Nephron (organoid): Measurements from ENCODE around the gene COMP.

Experiments used
- H3K27ac Mint-ChIP-seq, 3 experiments: 2 replicates each; pipeline ENCODE4 v1.8.0; 2020; ENCODE audit warnings: mixed read lengths in 3 of 3, mild to moderate bottlenecking in 2 of 3, moderate library complexity in 1 of 3
- H3K27me3 Mint-ChIP-seq: 2 replicates; pipeline ENCODE4 v1.8.0; 2021; ENCODE audit warnings: low read depth, mild to moderate bottlenecking, moderate library complexity, mixed read lengths
- H3K36me3 Mint-ChIP-seq: 2 replicates; pipeline ENCODE4 v1.8.0; 2020; ENCODE audit warnings: low read depth, mixed read lengths
- H3K4me1 Mint-ChIP-seq: 2 replicates; pipeline ENCODE4 v1.8.0; 2020; ENCODE audit warnings: mixed read lengths
- H3K4me3 Mint-ChIP-seq, 3 experiments: 2 replicates each; pipeline ENCODE4 v1.8.0; 2020; ENCODE audit warnings: mild to moderate bottlenecking in 3 of 3, mixed read lengths in 3 of 3, moderate library complexity in 2 of 3
- H3K9me3 Mint-ChIP-seq: 2 replicates; pipeline ENCODE4 v1.8.0; 2020; ENCODE audit warnings: mixed read lengths
- TF ChIP-seq, protein P1 (sequence below), 3 experiments: fragments of 200-600 bp; sonication (generic); IDR thresholded peaks; one replicate each; pipeline ENCODE4 v1.5.0; 2021; ENCODE audit warnings: antibody characterized with exemption in 3 of 3; ENCODE audit not compliant: unreplicated experiment in 3 of 3

Gene COMP

DNA sequence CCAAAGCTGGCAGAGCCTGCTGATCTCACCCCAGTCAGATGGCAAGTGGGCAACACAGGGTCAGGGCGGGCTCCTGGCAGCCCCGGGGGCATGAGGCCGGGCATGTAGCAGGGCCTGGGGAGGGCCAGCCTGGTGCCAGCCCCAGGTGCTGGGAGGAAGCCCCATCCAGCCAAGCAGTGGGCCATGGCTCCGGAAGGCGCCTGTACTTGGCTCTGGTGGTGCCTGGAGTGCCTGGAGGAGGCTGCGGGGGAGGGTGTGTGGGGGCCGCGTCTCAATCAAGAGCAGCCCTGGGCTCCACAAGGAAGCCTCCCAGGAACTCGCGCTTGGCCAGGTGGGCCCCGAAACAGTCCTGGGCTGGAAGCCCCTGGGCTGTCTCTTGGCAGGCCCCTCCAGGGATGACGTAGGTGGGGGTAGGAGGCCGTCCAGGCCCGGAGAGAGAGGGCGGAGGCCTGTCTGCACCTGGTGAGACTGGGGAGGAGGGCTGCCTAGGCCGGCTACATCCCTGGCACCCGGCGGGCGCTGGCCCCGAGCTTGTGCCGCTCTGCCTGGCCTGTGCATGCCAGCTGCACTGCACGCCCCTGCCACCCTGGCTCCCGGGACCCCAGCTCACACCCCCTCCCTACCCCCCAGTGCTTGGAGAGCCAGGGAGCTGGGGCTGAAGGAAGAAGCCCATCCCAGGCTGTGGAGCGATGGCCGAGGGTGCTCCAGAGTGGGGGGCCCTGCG lies 45.9 kb downstream of the COMP start:
- no peak overlapping the region for H3K4me3 Mint-ChIP-seq
- no peaks in the 10 kb centered on the region for H3K9me3 Mint-ChIP-seq
- TF ChIP-seq, protein P1, sequence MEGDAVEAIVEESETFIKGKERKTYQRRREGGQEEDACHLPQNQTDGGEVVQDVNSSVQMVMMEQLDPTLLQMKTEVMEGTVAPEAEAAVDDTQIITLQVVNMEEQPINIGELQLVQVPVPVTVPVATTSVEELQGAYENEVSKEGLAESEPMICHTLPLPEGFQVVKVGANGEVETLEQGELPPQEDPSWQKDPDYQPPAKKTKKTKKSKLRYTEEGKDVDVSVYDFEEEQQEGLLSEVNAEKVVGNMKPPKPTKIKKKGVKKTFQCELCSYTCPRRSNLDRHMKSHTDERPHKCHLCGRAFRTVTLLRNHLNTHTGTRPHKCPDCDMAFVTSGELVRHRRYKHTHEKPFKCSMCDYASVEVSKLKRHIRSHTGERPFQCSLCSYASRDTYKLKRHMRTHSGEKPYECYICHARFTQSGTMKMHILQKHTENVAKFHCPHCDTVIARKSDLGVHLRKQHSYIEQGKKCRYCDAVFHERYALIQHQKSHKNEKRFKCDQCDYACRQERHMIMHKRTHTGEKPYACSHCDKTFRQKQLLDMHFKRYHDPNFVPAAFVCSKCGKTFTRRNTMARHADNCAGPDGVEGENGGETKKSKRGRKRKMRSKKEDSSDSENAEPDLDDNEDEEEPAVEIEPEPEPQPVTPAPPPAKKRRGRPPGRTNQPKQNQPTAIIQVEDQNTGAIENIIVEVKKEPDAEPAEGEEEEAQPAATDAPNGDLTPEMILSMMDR (IDR thresholded peaks at IDR 0.05; ENCODE audit: unreplicated experiment in 3 of 3), result no peak
- no peaks in the 10 kb centered on the region for H3K27me3 Mint-ChIP-seq
- H3K36me3 Mint-ChIP-seq, result peaks cover 3% of the 10 kb centered on the region
- peak overlapping the region; percentile 48 to 69 (median 50) for H3K27ac Mint-ChIP-seq
- H3K4me1 Mint-ChIP-seq, result peaks cover 33% of the 10 kb centered on the region

DNA sequence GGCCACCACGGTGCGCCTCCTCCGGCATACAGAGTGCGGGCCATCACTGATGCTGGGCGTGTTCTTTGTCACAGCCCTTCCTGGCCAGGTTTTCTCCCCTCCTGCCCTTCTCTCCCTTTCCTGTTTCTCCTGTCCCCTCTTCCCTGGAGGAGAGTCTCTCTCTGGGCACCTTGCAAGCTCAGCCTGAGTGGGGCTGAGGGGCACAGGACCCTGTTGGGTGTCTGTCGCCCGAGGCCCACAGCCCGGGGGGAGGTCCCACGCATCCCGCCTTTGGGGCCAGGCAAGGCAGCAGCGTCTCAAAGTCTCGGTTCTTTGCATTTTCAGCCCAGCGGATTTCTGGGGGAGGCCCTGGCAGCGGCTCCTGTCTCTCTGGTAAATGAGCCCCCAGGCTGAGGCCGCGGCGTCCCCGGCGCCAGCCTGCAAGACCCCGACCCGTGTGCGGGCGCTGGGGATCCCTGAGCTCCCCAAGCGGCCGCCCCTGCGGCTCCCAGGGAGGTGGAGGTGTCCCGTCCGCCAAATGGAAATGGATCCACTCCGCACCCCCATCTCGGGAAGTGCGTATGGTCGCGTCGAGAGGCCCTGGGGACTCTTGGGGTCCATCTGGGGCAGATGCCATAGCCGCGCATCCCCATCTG lies 47.2 kb downstream of the COMP start:
- TF ChIP-seq, protein P1 (IDR thresholded peaks at IDR 0.05; ENCODE audit: unreplicated experiment in 3 of 3), result no peak

DNA sequence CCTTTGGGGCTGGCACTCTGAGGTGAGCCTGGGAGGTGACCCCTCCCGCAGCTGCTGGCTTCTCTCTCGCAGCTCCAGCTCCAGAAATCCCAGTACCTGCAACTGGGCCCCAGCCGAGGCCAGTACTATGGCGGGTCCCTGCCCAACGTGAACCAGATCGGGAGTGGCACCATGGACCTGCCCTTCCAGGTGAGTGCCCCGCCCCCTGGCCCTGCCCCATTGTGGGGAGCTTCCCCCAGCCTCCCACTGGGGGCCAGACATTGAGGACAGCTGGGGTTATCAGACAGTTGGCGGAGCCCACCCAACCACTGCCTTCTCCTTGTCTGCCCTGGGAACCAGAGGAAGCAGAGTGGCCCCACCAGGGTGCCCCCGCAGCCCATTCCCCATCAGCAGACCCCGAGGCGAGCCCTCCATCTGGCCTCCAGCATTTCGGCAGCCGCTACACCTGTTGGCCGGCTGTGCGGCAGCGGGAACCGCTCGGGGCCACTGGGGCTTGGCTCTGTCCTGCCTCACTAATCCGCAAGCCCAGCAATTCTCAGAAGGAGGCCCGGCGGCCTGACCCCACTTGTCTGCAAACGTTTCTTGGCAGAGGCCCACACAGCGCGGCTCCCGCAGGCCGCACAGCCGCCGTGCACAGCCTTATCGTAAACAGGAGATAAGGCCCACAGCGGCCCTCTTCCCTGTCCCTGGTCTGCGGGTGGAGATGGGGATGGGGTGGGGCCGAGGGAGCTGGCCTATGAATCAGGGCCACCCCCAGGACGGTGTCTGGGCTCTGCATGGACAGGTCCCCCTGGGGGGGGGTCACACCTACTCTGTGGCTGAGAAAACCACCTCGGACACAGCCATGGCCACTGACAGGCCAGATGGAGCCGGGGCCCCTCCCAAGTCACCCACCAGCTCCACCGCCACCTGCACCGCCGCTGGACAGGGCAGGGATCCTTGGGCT lies 48.0 kb downstream of the COMP start:
- Mint-ChIP-seq H3K27ac (peak overlapping the region; percentile 57 to 85 (median 65)), H3K27me3 (peaks cover 4% of the 10 kb centered on the region), H3K4me1 (peaks cover 20% of the 10 kb centered on the region), H3K9me3 (no peaks in the 10 kb centered on the region), H3K36me3 (no peaks in the 10 kb centered on the region), H3K4me3 (peak overlapping the region in 2 of 3 experiments; percentile 32 to 44)
- TF ChIP-seq, protein P1 (IDR thresholded peaks at IDR 0.05; ENCODE audit: unreplicated experiment in 3 of 3), result no peak

More for the DNA sequence above, 47.2 kb downstream of the COMP start:
- Mint-ChIP-seq H3K4me3 (no peak overlapping the region), H3K9me3 (no peaks in the 10 kb centered on the region), H3K27ac (peak overlapping the region in 2 of 3 experiments; percentile 57 to 65), H3K4me1 (peaks cover 26% of the 10 kb centered on the region), H3K27me3 (peaks cover 4% of the 10 kb centered on the region), H3K36me3 (no peaks in the 10 kb centered on the region)

DNA sequence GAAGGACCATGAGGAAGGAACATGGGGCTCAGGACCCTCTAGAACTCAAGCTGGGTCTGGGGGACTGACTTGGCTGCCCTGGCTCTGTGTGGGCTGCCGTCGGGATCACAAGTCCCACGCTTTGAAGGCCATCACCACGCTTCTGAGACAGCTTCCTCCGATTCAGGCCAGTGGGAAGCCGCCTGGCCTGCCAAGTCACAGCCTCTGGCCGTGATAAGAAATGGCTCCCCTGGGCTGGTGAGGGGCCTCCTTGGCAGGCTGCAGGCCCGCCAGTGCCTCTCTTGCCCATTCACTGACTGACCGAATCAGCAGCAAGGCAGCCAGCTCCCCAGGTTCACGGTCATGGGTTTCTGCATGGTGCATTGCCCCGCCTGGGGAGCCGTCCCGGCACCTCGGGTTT lies 48.8 kb downstream of the COMP start:
- Mint-ChIP-seq H3K36me3 (no peaks in the 10 kb centered on the region), H3K4me1 (peaks cover 27% of the 10 kb centered on the region), H3K27me3 (peaks cover 4% of the 10 kb centered on the region), H3K9me3 (no peaks in the 10 kb centered on the region), H3K27ac (no peak overlapping the region), H3K4me3 (no peak overlapping the region)
- TF ChIP-seq, protein P1 (IDR thresholded peaks at IDR 0.05; ENCODE audit: unreplicated experiment in 3 of 3), result no peak

DNA sequence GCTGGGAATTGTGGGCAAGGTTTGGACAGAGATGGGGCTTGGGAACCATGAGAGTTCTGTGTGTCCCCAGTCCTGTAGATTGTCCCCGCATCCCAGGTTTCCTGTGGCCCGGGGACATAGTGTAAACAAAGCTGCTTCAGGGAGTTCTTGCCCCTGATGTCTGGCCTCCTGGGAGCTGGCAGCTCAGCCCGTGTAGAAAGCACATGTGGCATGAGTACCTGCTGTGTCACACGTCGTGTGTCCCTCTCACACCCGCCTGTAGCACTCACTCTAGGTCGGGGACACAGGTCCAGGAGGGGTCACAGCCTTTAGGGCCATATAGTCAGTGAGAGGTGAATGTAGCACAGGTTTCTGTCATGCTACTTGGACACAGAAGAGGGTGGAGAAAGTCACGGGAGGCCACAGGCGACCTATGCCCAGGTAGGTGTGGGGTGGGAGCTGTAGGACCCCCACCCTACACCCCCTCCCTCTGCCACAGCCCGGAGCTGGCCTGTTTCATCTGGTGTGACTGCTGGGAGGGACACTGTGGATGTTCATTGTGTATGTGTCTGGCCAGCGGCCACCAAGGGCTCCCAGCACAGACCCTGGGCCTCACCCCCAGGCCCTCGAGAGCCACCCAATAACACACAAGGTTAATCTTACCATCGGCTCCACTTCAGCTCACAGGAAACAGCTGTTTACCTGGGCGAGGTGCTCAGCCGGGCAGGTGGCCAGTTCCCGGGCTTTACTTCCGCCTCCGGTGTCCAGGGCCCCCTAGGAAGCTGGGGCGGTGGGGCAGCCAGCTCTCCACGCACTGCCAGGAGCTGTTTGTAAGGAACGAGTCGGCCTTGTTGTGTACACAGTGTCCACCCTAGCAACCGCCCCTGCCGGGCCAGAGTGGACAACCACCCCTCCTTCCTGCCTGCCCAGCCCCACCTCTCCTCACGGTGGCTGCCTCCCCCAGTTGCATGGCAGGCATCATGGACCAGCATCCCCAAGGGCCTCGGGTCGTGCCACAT lies 49.7 kb downstream of the COMP start:
- Mint-ChIP-seq H3K4me3 (no peak overlapping the region), H3K4me1 (peaks cover 29% of the 10 kb centered on the region), H3K27ac (peak overlapping the region in 1 of 3 experiments; percentile 78), H3K27me3 (peaks cover 4% of the 10 kb centered on the region), H3K36me3 (no peaks in the 10 kb centered on the region), H3K9me3 (no peaks in the 10 kb centered on the region)
- TF ChIP-seq, protein P1 (IDR thresholded peaks at IDR 0.05; ENCODE audit: unreplicated experiment in 3 of 3), result no peak
